A549 (cell line): ENCODE results near the gene GAK. TPM values are rescaled to one million over a fixed set of nuclear protein-coding genes. Genes with fewer than 3 reads are reported as not detected.

Experiments
- ATAC-seq, 2 experiments: fragments of 200-7000 bp in 1 of 2; fragments of >200 bp in 1 of 2; cut with Nextera tagmentation in 1 of 2; cut with Tn5 transposase in 1 of 2; 3 replicates each; pipeline versions ENCODE4 v1.8.0 to v1.9.1; 2018 to 2020; ENCODE audit warnings: mild to moderate bottlenecking in 1 of 2, moderate library complexity in 1 of 2
- CTCF ChIA-PET: fragments of 300-600 bp; sonication (Branson Sonifier 250); formaldehyde crosslinking; extraction: SDS; loops from one replicate; lab custom pipeline; 2021; ENCODE audit warnings: antibody characterized with exemption, inconsistent platforms; lab: Yijun Ruan, JAX
- POLR2A ChIA-PET: fragments of 350-600 bp; formaldehyde crosslinking; extraction: SDS; loops from one replicate; lab custom pipeline; 2021; ENCODE audit warnings: antibody characterized with exemption, inconsistent platforms; lab: Yijun Ruan, JAX
- DNase-seq, 2 experiments: peaks; one replicate each; pipeline versions ENCODE4 v3.0.0 to v3.0.0-alpha.2; 2011 to 2016; ENCODE audit warnings: low read depth in 1 of 2, low spot score in 1 of 2
- FAIRE-seq: peaks from 2 replicates; lab custom pipeline; 2011; peaks lifted over from hg19 to GRCh38; lab: Jason Lieb, UNC
- H3K27ac ChIP-seq, 2 experiments: fragments of >200 bp; sonication (Bioruptor Twin); formaldehyde crosslinking; 3 replicates each; pipeline ENCODE4 v1.5.1; 2016 to 2017
- H3K4me1 ChIP-seq: fragments of >200 bp; sonication (Bioruptor Twin); formaldehyde crosslinking; 3 replicates; pipeline ENCODE4 v1.6.1; 2016
- H3K4me2 ChIP-seq: fragments of >200 bp; sonication (Bioruptor Twin); formaldehyde crosslinking; 3 replicates; pipeline ENCODE4 v1.6.1; 2016
- H3K4me3 ChIP-seq: fragments of >200 bp; sonication (Bioruptor Twin); formaldehyde crosslinking; 3 replicates; pipeline ENCODE4 v1.5.1; 2016
- H3K9me3 ChIP-seq: fragments of >200 bp; sonication (Bioruptor Twin); formaldehyde crosslinking; 3 replicates; pipeline ENCODE4 v1.6.1; 2016
- BCL3 ChIP-seq: fragments of >200 bp; sonication (Bioruptor Twin); formaldehyde crosslinking; IDR thresholded peaks from 3 replicates; pipeline ENCODE4 v1.6.1; 2016
- CHD2 ChIP-seq: fragments of 150-350 bp; IDR thresholded peaks from 2 replicates; pipeline ENCODE4 v1.6.1; 2014; ENCODE audit warnings: low read length; ENCODE audit not compliant: partially characterized antibody
- CHD4 ChIP-seq: fragments of 200-600 bp; sonication (generic); IDR thresholded peaks from 2 replicates; pipeline ENCODE4 v1.6.1; 2016; ENCODE audit warnings: antibody characterized with exemption, mild to moderate bottlenecking, borderline replicate concordance
- EHMT2 ChIP-seq: fragments of 200-600 bp; sonication (generic); IDR thresholded peaks from 2 replicates; pipeline ENCODE4 v1.6.1; 2016; ENCODE audit warnings: antibody characterized with exemption, low read depth, mild to moderate bottlenecking, moderate library complexity
- GATA3 ChIP-seq: IDR thresholded peaks from 2 replicates; pipeline ENCODE4 v1.6.1; 2012; ENCODE audit warnings: borderline replicate concordance
- HDAC2 ChIP-seq: fragments of 200-600 bp; sonication (generic); IDR thresholded peaks from 2 replicates; pipeline ENCODE4 v1.6.1; 2016
- HOXB5 ChIP-seq: fragments of 250-450 bp; sonication (Bioruptor Pico); IDR thresholded peaks from 2 replicates; pipeline ENCODE4 v1.5.0; 2020; ENCODE audit warnings: mild to moderate bottlenecking, moderate library complexity
- JUNB ChIP-seq: fragments of >200 bp; sonication (Bioruptor Twin); formaldehyde crosslinking; IDR thresholded peaks from 2 replicates; pipeline ENCODE4 v1.6.1; 2016
- KDM1A ChIP-seq: fragments of 200-600 bp; sonication (generic); IDR thresholded peaks from 2 replicates; pipeline ENCODE4 v1.6.1; 2016; ENCODE audit warnings: low read depth, mild to moderate bottlenecking
- MAZ ChIP-seq: fragments of 150-350 bp; IDR thresholded peaks from 2 replicates; pipeline ENCODE4 v1.6.1; 2014; ENCODE audit warnings: antibody characterized with exemption, low read depth, low read length, borderline replicate concordance
- NPAS2 ChIP-seq: fragments of 250-450 bp; sonication (Bioruptor Pico); IDR thresholded peaks from 2 replicates; pipeline ENCODE4 v1.8.0; 2022; ENCODE audit warnings: mild to moderate bottlenecking, moderate library complexity, borderline replicate concordance
- POLR2A ChIP-seq: IDR thresholded peaks from 2 replicates; pipeline ENCODE4 v1.6.1; 2012; ENCODE audit warnings: mild to moderate bottlenecking, low read length
- POLR2AphosphoS2 ChIP-seq: conservative IDR thresholded peaks from 2 replicates; pipeline ENCODE4 v1.6.1; 2012; ENCODE audit warnings: low read length, improper control_type of control experiment, inconsistent platforms
- RAD21 ChIP-seq, 2 experiments: fragments of >200 bp in 1 of 2; sonication (Bioruptor Twin) in 1 of 2; formaldehyde crosslinking in 1 of 2; IDR thresholded peaks in 1 of 2; conservative IDR thresholded peaks in 1 of 2; 2 replicates in 1 of 2; 3 replicates in 1 of 2; pipeline ENCODE4 v1.6.1; 2012 to 2018; ENCODE audit warnings: inconsistent platforms in 1 of 2
- RARB ChIP-seq: fragments of 250-450 bp; sonication (Bioruptor Pico); IDR thresholded peaks from 2 replicates; pipeline ENCODE4 v1.8.0; 2021; ENCODE audit warnings: mild to moderate bottlenecking, moderate library complexity
- RCOR1 ChIP-seq: fragments of 150-350 bp; IDR thresholded peaks from 2 replicates; pipeline ENCODE4 v1.6.1; 2014; ENCODE audit warnings: antibody characterized with exemption, low read length, low read depth
- RNF2 ChIP-seq: fragments of 200-600 bp; sonication (generic); IDR thresholded peaks from 2 replicates; pipeline ENCODE4 v1.6.1; 2016; ENCODE audit warnings: low read depth, mild to moderate bottlenecking, antibody characterized with exemption, moderate library complexity, borderline replicate concordance
- SREBF2 ChIP-seq: fragments of 450-650 bp; IDR thresholded peaks from 2 replicates; pipeline ENCODE4 v1.6.1; 2014; ENCODE audit warnings: mild to moderate bottlenecking, moderate library complexity
- TFCP2L1 ChIP-seq: fragments of 250-450 bp; sonication (Bioruptor Pico); IDR thresholded peaks from 2 replicates; pipeline ENCODE4 v1.5.0; 2021; ENCODE audit warnings: mild to moderate bottlenecking
- TP53 ChIP-seq: fragments of 250-450 bp; sonication (Bioruptor Pico); IDR thresholded peaks from 2 replicates; pipeline ENCODE4 v1.5.0; 2021; ENCODE audit warnings: mild to moderate bottlenecking, moderate library complexity
- ZFP36 ChIP-seq: fragments of 450-650 bp; IDR thresholded peaks from 2 replicates; pipeline ENCODE4 v1.6.1; 2014; ENCODE audit warnings: borderline replicate concordance; ENCODE audit not compliant: partially characterized antibody
- ZSCAN20 ChIP-seq: fragments of 250-450 bp; sonication (Bioruptor Pico); IDR thresholded peaks from 2 replicates; pipeline ENCODE4 v1.8.0; 2022; ENCODE audit warnings: mild to moderate bottlenecking, moderate library complexity
- WGBS: methylation state at CpG from one replicate; pipeline ENCODE4 v1.1.6; 2017; ENCODE audit errors: missing lambda C conversion rate; 5-methylcytosine and 5-hydroxymethylcytosine counted together
- polyA plus RNA-seq, 4 experiments: library from polyadenylated mRNA; depleted of rRNA in 3 of 4; stranded (reverse); fragments of >200 nt; fragmentation: RNase III in 1 of 4; extraction: RNeasy Plus Mini Kit Qiagen cat#74134 plus additional on column Dnase treatment in 1 of 4; gene quantifications; 2 replicates in 3 of 4; 3 replicates in 1 of 4; pipeline ENCODE4 v1.2.3, GENCODE V29; 2011 to 2017
- TF ChIP-seq, protein P1 (sequence below): fragments of >200 bp; sonication (Bioruptor Twin); formaldehyde crosslinking; IDR thresholded peaks from 3 replicates; pipeline ENCODE4 v1.5.1; 2016

Gene GAK
- polyA plus RNA-seq, 2 of the 4 experiments (the other 2 are of a cell fraction) = 13.8 to 34.3 TPM

- POLR2A ChIA-PET = no interaction called here
- ATAC-seq = no peak
- WGBS = 82% methylated on average over 15 of the region's 26 CpGs
These were observed 6.2 kb downstream of the GAK start for GRCh38 chr4:925771-926500.

GRCh38 chr4:925171-925570, 6.9 kb downstream of the GAK start:
- FAIRE-seq (no peak), ATAC-seq (no peak), DNase-seq (no peak)
- Histone ChIP-seq H3K4me3 (no peak overlapping the region), H3K4me2 (no peak overlapping the region), H3K9me3 (no peaks in the 10 kb centered on the region), H3K4me1 (peaks cover 6% of the 10 kb centered on the region), H3K27ac (no peak overlapping the region)
- no peak for TF ChIP-seq HOXB5
- TF ChIP-seq CHD2 = no peak
- TF ChIP-seq KDM1A = no peak
- no peak for TF ChIP-seq TFCP2L1 (CRISPR knock-in tag)
- no peak for TF ChIP-seq HDAC2
- no peak for TF ChIP-seq NPAS2 (CRISPR knock-in tag)
- TF ChIP-seq TP53 (CRISPR knock-in tag) = no peak
- 85% methylated on average over 9 of the region's 9 CpGs for WGBS
- ChIA-PET CTCF (no interaction called here), POLR2A (no interaction called here)

More at GRCh38 chr4:925771-926500, 6.2 kb downstream of the GAK start:
- TF ChIP-seq EHMT2 (no peak), TP53 (CRISPR knock-in tag) (no peak), TFCP2L1 (CRISPR knock-in tag) (no peak), ZSCAN20 (CRISPR knock-in tag) (no peak), BCL3 (no peak)
- Histone ChIP-seq H3K4me3 (no peak overlapping the region), H3K9me3 (no peaks in the 10 kb centered on the region), H3K27ac (no peak overlapping the region), H3K4me1 (peaks cover 14% of the 10 kb centered on the region), H3K4me2 (no peak overlapping the region)
- DNase-seq = no peak
- CTCF ChIA-PET = interaction anchor here (0.6 to 1.0 kb wide), 3 partner anchors 10 to 106 kb away, joined by 3 read pairs; no protein-coding TSS in a partner anchor
- no peak for FAIRE-seq

DNA sequence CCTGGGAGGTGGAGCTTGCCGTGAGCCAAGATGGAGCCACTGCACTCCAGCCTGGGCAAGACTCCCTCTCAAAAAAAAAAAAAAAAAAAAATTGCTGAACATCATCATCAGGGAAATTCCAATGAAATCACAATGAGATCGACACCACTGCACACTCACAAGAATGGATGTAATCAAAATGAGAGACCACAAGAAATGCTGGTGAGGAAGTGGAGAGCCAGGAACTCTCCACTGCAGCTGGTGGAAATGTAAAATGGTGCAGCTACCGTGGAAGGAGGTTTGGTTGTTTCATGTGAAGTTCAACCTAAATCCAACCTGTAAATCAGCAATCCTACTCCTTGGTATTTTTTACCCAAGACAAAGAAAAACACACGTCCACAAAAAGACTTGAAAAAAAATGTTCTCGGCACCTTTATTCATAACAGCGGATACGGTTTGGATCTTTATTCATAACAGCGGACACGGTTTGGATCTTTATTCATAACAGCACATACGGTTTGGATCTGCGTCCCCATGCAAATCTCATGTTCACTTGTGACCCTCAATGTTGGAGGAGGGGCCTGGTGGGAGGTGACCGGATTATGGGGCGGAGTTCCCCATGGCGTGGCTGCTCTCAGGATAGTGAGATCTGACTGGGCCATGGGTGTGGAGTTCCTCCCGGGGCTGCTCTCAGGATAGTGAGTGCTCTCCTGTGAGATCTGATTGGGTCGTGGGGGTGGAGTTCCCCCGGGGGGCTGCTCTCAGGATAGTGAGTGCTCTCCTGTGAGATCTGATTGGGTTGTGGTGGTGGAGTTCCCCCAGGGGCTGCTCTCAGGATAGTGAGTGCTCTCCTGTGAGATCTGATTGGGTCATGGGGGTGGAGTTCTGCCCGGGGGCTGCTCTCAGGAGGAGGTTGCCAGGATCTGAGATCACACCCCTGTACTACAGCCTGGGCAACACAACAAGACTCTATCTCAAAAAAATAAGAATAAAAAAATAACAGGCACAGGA, 7.7 kb downstream of the GAK start:
- ATAC-seq = peak in 1 of 2 experiments; percentile 25; a peak in 1 of 6 replicates
- no peak overlapping the region for H3K4me3 ChIP-seq
- CTCF ChIA-PET = no interaction called here

More for the DNA sequence above, 7.7 kb downstream of the GAK start:
- FAIRE-seq = no peak
- Histone ChIP-seq H3K4me2 (no peak overlapping the region), H3K9me3 (no peaks in the 10 kb centered on the region), H3K4me1 (no peaks in the 10 kb centered on the region; the same call in 2 of the 3 replicates), H3K27ac (no peak overlapping the region)
- POLR2A ChIA-PET = no interaction called here
- no peak for DNase-seq
- TF ChIP-seq RCOR1 (no peak), NPAS2 (CRISPR knock-in tag) (no peak), RARB (CRISPR knock-in tag) (no peak), CHD4 (no peak), MAZ (no peak), POLR2A (no peak), SREBF2 (no peak), GATA3 (no peak), BCL3 (no peak), POLR2AphosphoS2 (no peak), RAD21 (conservative IDR thresholded peaks at IDR 0.05 in 1 of 2, IDR thresholded peaks at IDR 0.05 in 1 of 2) (no peak), ZFP36 (no peak), TP53 (CRISPR knock-in tag) (no peak), RNF2 (no peak), JUNB (no peak)
- TF ChIP-seq, protein P1, sequence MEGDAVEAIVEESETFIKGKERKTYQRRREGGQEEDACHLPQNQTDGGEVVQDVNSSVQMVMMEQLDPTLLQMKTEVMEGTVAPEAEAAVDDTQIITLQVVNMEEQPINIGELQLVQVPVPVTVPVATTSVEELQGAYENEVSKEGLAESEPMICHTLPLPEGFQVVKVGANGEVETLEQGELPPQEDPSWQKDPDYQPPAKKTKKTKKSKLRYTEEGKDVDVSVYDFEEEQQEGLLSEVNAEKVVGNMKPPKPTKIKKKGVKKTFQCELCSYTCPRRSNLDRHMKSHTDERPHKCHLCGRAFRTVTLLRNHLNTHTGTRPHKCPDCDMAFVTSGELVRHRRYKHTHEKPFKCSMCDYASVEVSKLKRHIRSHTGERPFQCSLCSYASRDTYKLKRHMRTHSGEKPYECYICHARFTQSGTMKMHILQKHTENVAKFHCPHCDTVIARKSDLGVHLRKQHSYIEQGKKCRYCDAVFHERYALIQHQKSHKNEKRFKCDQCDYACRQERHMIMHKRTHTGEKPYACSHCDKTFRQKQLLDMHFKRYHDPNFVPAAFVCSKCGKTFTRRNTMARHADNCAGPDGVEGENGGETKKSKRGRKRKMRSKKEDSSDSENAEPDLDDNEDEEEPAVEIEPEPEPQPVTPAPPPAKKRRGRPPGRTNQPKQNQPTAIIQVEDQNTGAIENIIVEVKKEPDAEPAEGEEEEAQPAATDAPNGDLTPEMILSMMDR = no peak
- 85% methylated on average over 11 of the region's 18 CpGs for WGBS
